Fibroblast of lung (primary cell): ENCODE measurements around the gene RAI1. TPM values are rescaled to one million over a fixed set of nuclear protein-coding genes. Genes with fewer than 3 reads are reported as not detected.

Experiments used
- DNase-seq, 2 donors: peaks; one replicate each; pipeline versions ENCODE4 v3.0.0 to v3.0.0-alpha.2; 2010; ENCODE audit warnings: low read depth in 2 of 2
- H2AFZ ChIP-seq: 2 replicates; pipeline ENCODE4 v1.5.1; 2012; ENCODE audit warnings: low read length, control low read depth, inconsistent platforms
- H3K27ac ChIP-seq: 2 replicates; pipeline ENCODE4 v1.5.1; 2011; ENCODE audit warnings: low read length, control low read depth; ENCODE audit not compliant: insufficient read depth
- H3K27me3 ChIP-seq: 2 replicates; pipeline ENCODE4 v1.5.1; 2011; ENCODE audit warnings: mild to moderate bottlenecking, low read length; ENCODE audit not compliant: control insufficient read depth, insufficient read depth
- H3K36me3 ChIP-seq: 2 replicates; pipeline ENCODE4 v1.5.1; 2011; ENCODE audit warnings: low read length; ENCODE audit not compliant: control insufficient read depth, insufficient read depth
- H3K4me1 ChIP-seq: 2 replicates; pipeline ENCODE4 v1.5.1; 2011; ENCODE audit warnings: low read length; ENCODE audit not compliant: control insufficient read depth, insufficient read depth; ENCODE audit errors: extremely low read depth
- H3K4me2 ChIP-seq: 2 replicates; pipeline ENCODE4 v1.5.1; 2011; ENCODE audit warnings: low read length, control low read depth; ENCODE audit not compliant: insufficient read depth; ENCODE audit errors: extremely low read depth
- H3K4me3 ChIP-seq, 4 experiments: fragments of 200-600 bp in 1 of 4; sonication (generic) in 1 of 4; replicated peaks in 1 of 4; 2 replicates each; pipeline ENCODE4 v1.5.1; 2011 to 2016; ENCODE audit warnings: low read length in 4 of 4, low read depth in 3 of 4, mild to moderate bottlenecking in 3 of 4, control low read depth in 2 of 4, inconsistent platforms in 1 of 4, mixed read lengths in 1 of 4; ENCODE audit not compliant: insufficient read depth in 1 of 4; ENCODE audit errors: control extremely low read depth in 1 of 4
- H3K79me2 ChIP-seq: 2 replicates; pipeline ENCODE4 v1.5.1; 2012; ENCODE audit warnings: mild to moderate bottlenecking, low read length, inconsistent platforms; ENCODE audit not compliant: control insufficient read depth, insufficient read depth
- H3K9ac ChIP-seq: 2 replicates; pipeline ENCODE4 v1.5.1; 2011; ENCODE audit warnings: mild to moderate bottlenecking, low read length, control low read depth; ENCODE audit not compliant: insufficient read depth
- H3K9me3 ChIP-seq: 2 replicates; pipeline ENCODE4 v1.5.1; 2012; ENCODE audit warnings: low read depth, low read length; ENCODE audit not compliant: control insufficient read depth, insufficient read depth
- H4K20me1 ChIP-seq: 2 replicates; pipeline ENCODE4 v1.5.1; 2011; ENCODE audit warnings: low read length; ENCODE audit not compliant: control insufficient read depth, insufficient read depth; ENCODE audit errors: extremely low read depth
- CTCF ChIP-seq, 2 donors: IDR thresholded peaks in 1 of 2; conservative IDR thresholded peaks in 1 of 2; 1 replicate in 1 of 2; 2 replicates in 1 of 2; pipeline ENCODE4 v1.5.1; 2011 to 2012; ENCODE audit warnings: low read length in 2 of 2, control low read depth in 1 of 2, inconsistent platforms in 1 of 2, low read depth in 1 of 2, mild to moderate bottlenecking in 1 of 2
- EZH2 ChIP-seq: IDR thresholded peaks from 2 replicates; pipeline ENCODE4 v1.5.1; 2012; ENCODE audit warnings: low read length, control low read depth, mild to moderate bottlenecking; ENCODE audit errors: missing control alignments
- polyA plus RNA-seq, 2 donors: library from polyadenylated mRNA; depleted of rRNA in 1 of 2; stranded (reverse) in 1 of 2; unstranded in 1 of 2; fragments of >200 nt; gene quantifications; 2 replicates each; pipeline ENCODE4 v1.2.1, GENCODE V29; 2011 to 2012; ENCODE audit warnings: missing spikeins in 1 of 2
- total RNA-seq: library from RNA; depleted of rRNA; stranded (reverse); fragments of >200 nt; gene quantifications from 2 replicates; pipeline ENCODE4 v1.2.1, GENCODE V29; 2014

RAI1 gene
- total and polyA plus RNA-seq, 2 donors (not counting 1 experiment from before 2014, with no cell fraction given), result 2.1 to 6.6 TPM

GRCh38 chr17:17788967-17789366, 107.7 kb downstream of the RAI1 start:
- DNase-seq, result no peak
- Histone ChIP-seq H3K27me3 (no peaks in the 10 kb centered on the region), H3K79me2 (peaks cover 5% of the 10 kb centered on the region), H3K4me3 (no peak overlapping the region), H3K9ac (no peak overlapping the region), H3K27ac (no peak overlapping the region), H3K36me3 (peaks cover 2% of the 10 kb centered on the region), H3K4me2 (no peak overlapping the region), H4K20me1 (no peaks in the 10 kb centered on the region), H3K9me3 (no peaks in the 10 kb centered on the region), H3K4me1 (peaks cover 13% of the 10 kb centered on the region), H2AFZ (no peak overlapping the region)
- no peak for TF ChIP-seq EZH2
- TF ChIP-seq CTCF (conservative IDR thresholded peaks at IDR 0.05 in 1 of 2, IDR thresholded peaks at IDR 0.05 in 1 of 2; ENCODE audit: low read depth in 1 of 2, low read length in 2 of 2), result no peak

GRCh38 chr17:17789410-17789809, 108.2 kb downstream of the RAI1 start:
- Histone ChIP-seq H3K79me2 (peaks cover 3% of the 10 kb centered on the region), H4K20me1 (no peaks in the 10 kb centered on the region), H3K27me3 (no peaks in the 10 kb centered on the region), H2AFZ (no peak overlapping the region), H3K4me3 (no peak overlapping the region), H3K27ac (no peak overlapping the region), H3K9ac (no peak overlapping the region), H3K4me2 (no peak overlapping the region), H3K36me3 (peaks cover 4% of the 10 kb centered on the region), H3K4me1 (peaks cover 8% of the 10 kb centered on the region), H3K9me3 (no peaks in the 10 kb centered on the region)
- DNase-seq, result no peak
- TF ChIP-seq CTCF (conservative IDR thresholded peaks at IDR 0.05 in 1 of 2, IDR thresholded peaks at IDR 0.05 in 1 of 2; ENCODE audit: low read depth in 1 of 2, low read length in 2 of 2), result no peak
- TF ChIP-seq EZH2, result no peak

GRCh38 chr17:17789828-17790636, 108.8 kb downstream of the RAI1 start:
- DNase-seq, result no peak

More at GRCh38 chr17:17789828-17790636, 108.8 kb downstream of the RAI1 start:
- no peak overlapping the region for H3K27ac ChIP-seq
- no peak overlapping the region for H3K4me2 ChIP-seq
- no peak overlapping the region for H2AFZ ChIP-seq
- H3K4me1 ChIP-seq, result peaks cover 5% of the 10 kb centered on the region
- peaks cover 8% of the 10 kb centered on the region for H3K36me3 ChIP-seq
- H3K27me3 ChIP-seq, result no peaks in the 10 kb centered on the region
- no peaks in the 10 kb centered on the region for H3K9me3 ChIP-seq
- no peaks in the 10 kb centered on the region for H4K20me1 ChIP-seq
- H3K79me2 ChIP-seq, result no peaks in the 10 kb centered on the region
- TF ChIP-seq EZH2, result no peak
- H3K4me3 ChIP-seq, result no peak overlapping the region
- H3K9ac ChIP-seq, result no peak overlapping the region
